ENCODE data around the gene CLCN7.

The CLCN7 gene

DNA sequence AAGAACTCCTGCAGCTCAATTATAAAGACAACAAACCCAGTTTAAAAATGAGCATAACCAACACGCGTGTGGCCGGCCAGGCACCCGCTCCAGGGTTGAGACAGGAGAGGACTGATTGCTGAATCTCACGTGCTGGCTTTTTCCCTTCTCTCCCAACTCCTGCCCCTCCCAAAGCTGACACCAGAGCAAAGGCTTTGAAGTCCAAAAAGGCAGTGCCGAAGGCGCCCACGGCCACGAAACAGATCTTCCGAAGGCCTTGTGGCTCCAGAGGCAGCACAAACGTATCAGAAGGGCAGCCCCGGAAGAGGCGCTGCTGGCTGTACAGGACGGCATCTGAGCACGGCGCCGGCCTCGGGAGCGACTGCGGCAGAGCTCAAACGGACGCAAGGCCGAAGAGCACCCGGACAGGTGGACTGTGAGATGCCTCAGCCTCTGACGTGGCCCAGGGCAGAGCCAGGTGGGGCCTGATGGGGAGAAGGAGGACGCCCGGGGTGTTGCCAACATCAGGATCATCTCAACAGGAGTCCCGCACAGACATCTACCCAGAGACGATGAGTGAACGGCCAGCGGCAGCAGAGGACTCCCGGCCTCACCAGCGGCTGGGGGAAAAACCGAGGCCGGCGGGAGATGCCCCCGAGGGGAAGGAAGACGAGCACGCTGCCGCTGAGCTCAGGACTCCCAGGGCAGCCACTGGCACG, 10.5 kb downstream of the CLCN7 start:
- DNase-seq (ENCODE audit: low read depth), result no peak

DNA sequence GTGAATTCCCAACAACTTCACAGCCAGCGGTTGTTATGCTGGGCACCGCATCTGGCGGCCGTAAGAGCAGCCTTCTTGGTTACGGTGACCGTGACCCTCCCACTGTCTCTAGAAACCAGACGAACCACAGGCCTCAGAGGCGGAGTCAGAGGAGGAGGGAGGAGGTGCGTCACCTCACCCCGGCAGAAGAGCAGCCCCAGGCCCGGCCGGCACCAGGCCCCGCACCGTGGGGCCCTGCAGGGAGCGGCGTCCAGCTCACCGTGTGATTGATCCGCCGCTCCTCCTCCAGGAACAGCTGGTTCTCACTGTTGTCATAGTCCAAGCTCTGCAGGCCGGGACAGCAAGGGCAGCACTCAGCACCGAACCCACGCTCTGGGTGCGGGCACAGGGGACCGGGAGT, 13.7 kb downstream of the CLCN7 start:
- DNase-seq (ENCODE audit: low read depth), result no peak

DNA sequence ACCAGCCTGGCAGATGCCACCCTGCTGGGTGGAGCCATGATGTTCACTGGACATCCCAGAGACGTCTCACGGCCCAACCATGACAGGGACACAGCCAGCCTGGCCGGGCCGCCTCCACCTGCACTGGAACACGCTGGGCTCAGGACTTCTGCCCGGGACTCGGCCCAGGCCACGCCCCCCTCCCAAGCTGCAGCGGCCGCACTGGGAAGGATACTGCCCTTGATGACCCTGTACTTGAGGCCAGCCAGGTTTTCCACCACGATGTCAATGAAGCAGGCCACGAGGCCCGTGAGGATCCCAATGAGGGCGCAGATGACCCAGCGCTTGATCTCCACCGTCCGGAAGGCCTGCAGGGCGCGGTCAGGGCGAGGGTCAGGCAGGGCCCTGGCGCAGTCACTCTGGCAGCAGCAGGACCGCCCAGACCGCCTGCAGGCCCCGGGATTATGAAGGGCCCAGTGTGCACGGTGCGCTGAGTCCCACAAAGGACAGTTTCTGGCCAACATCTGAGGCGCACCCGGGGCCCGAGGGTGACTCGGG, 14.2 kb downstream of the CLCN7 start:
- DNase-seq (ENCODE audit: low read depth), result no peak

DNA sequence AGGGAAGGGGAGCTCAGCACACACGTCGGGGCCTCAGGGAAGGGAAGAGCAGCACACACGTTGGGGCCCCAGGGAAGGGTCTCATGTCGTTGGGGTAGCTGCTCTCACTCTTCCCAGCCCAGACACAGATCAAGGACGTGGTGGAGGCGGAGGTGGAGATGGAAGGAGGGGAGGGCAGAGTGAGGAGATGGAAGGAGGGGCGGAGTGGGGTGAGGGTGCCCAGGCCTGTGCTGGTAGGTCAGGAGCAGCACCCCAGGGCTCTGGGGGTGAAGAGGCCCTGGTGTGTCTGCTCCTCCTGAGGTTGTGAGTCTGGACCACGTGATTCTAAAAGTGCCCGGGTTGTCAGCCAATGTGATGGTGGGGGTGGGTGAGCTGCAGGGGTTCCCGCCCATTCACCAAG, 14.9 kb downstream of the CLCN7 start:
- DNase-seq (ENCODE audit: low read depth), result no peak

DNA sequence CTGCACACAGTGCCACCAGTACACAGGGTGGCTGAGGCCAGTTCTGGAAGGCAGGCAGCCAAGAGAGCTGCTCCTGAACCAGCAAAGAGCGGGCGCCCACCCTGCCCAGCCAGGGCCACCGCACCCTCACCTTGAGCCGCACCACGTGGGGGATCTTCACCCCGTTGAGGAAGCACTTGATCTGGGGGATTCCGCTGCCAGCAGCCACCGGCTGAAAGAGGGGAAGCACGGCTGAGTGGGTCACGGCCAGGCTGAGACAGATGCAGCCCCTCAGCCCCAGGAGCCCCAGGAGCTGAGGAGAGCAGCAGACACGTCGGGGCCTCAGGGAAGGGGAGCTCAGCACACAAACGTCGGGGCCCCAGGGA, 15.9 kb downstream of the CLCN7 start:
- DNase-seq (ENCODE audit: low read depth), result no peak

DNA sequence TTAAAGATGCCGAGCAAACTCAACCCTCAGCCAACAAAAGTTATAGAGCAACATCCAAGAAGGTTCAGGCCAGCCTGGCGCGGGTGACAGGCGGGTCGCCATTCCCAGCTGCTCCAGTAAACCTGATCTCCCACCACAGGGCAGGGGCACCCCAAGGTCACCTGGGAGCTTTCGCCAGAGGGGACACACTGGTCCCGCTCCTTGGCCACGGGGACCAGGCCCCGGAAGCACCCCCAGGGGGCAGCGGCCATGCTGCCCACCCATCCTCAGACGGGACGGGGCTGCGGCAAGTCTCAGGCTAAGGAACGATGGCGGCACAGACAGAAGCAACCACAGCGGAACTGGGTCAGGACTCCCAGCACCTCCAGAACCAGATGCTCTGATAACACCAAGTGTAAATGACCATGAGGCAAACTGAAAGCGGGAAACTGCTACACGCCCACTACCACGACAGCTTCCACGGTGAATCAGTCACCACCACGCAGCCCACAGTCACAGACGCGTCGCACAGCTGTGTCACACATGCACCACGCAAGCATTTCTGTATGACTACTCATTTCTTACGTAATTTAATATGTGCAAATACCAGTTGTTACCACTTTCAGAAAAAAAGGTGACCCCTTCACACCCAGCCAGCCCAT, 16.4 kb downstream of the CLCN7 start:
- no peak for DNase-seq (ENCODE audit: low read depth)

DNA sequence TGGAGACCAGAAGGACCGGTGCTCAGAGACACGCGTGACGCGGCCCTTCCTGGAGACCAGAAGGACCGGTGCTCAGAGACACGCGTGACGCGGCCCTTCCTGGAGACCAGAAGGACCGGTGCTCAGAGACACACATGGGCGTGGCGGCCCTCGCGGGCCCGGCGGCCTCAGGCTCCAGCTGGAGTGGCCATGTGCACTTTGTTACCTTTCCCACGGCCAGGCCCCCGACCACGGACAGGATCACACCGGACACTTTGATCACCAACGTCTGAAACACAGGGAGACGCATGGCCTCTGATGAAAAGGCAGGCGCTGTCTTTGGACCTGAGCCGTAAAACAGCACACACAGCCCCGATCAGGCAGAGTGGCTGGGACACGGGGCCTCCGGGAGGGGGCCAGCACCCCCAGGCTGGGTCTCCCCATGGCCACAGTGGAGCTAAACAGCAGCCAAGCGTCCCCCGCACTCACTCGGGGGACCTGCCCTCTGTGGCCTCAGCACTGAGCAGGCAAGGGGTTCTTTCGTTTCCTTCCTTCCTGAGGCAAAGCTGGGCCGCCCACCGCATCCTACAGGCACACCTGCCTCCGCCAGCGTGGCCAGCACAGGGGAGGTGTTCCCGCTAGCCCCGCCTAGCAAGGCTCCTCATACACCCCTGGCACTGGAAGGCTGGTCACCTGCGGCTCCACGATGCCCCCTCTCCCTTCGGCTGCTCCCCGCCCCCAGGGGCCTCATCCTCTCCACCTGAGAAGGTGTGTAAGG, 17.2 kb downstream of the CLCN7 start:
- DNase-seq (ENCODE audit: low read depth), result no peak

DNA sequence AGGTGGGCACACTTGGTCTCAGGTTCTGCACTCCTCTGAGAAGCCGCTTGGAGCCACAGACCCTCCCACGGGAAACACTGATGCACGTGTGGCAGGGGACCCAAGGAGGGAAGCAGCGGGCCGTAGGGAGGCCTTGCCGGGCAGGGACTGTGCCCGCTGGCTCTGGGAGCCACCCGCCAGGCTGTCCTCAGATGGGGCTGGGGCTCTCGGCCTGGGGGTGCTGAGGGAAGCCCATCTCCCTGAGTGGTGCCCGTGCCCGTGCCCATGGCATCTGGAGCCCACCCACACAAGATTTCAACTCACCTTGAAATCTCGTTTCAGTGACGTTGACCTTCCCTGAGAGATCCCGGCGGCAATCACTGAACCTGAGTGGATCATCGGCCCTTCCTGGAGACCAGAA, 17.9 kb downstream of the CLCN7 start:
- no peak for DNase-seq (ENCODE audit: low read depth)

DNA sequence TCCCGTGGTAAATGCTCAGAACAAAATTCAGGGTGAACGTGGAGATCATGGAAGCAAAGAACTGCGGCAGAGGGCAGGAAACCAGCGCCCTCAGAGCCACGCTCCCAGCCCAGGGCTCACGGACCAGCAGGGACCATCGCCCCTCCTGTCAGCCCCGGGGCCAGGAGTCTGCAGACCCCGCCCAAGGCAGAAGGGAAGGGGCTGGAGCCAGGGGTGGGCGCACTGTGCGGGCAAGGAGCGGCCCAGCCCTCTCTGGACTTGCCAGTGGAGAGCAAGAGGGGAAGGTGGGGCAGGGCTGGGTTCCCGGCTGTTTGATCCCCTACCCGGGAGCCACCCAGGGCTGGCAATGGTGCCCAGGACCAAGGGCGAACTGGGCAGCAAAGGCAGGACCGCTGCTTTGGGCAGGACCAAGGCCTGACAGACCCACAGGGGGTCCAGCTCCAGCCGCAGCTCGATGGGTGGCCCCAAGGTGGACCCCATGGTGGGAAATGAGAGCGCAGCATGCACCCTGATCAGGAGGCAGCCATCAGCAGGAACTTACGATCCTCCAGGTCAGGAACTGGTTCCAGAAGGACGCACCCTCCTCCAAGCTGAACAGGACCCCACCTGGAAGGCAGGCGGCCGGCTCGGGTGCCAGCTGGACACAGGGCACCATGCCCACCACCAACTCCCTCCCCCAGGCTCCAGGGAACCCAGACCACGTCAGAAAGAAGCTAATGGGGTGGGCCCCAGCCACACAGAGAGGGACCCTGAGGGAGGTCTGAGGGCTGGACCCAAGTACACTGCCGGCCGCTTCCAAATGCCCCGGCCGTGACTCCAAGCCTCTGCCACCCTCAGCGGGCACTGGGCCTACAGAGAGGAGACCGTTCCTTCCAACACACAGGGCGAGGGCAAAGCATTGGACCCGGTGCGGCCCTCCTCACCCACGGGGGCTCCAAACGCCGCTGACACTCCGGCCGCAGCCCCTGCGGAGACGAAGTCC, 19.3 kb downstream of the CLCN7 start:
- no peak for DNase-seq (ENCODE audit: low read depth)

DNA sequence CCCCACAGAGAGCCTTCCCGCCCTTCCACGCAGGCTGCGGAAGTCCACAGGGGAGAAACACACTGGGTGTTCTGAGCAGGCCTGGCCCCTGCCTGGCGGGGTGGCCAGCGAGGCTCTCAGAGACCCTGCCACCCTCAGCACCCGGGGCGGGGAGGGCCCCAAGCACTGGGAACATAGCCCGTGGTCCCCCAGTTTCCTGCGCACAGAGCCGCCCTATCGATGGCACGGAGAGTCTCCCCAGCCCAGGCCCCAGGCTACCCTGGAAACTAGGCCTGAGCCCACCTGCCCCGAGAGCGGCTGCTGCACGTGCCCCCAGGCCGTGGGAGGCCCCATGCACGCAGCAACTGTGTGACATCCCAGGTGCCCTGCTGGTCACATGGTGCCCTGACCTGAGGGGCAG, 20.3 kb downstream of the CLCN7 start:
- DNase-seq (ENCODE audit: low read depth), result no peak

DNA sequence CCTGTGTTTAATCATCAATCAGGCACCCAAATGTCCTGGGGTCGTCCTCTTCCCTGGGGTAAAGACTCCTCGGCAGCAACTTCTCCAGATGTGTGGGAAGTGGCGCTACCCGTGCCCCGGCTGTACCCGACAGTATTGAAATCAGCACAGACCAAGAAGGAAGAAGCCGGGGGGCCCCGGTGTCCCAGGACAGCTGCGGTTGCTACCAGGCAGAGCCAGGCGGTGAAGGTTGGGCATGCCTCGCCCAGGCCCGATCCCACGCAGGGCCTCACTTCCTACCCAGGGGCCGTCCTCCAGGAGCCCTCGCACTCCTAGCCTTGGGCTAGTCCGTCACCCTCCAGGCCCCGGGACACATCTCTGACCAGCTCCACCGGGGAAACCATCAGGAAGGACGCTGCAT, 21.5 kb downstream of the CLCN7 start:
- no peak for DNase-seq (ENCODE audit: low read depth)

DNA sequence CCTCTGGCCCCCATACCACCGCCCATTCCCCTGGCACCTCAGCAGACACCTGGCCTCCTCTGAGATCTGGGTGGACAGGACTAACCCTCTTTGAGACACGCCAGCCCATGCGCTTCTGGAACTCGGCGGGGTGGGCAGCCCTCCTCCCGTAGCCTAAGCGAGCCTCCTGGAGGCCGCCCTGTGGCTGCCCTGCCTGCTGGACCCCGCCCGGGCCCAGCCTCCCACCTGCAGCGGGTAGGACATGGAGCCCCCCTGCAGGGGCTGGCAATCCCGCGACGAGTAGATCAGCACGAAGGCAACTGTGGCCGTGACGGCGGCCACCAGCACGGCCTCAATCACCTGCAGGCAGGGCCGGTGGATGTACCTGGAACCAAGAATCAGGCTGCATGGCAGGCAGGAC, 22.3 kb downstream of the CLCN7 start:
- no peak for DNase-seq (ENCODE audit: low read depth)

DNA sequence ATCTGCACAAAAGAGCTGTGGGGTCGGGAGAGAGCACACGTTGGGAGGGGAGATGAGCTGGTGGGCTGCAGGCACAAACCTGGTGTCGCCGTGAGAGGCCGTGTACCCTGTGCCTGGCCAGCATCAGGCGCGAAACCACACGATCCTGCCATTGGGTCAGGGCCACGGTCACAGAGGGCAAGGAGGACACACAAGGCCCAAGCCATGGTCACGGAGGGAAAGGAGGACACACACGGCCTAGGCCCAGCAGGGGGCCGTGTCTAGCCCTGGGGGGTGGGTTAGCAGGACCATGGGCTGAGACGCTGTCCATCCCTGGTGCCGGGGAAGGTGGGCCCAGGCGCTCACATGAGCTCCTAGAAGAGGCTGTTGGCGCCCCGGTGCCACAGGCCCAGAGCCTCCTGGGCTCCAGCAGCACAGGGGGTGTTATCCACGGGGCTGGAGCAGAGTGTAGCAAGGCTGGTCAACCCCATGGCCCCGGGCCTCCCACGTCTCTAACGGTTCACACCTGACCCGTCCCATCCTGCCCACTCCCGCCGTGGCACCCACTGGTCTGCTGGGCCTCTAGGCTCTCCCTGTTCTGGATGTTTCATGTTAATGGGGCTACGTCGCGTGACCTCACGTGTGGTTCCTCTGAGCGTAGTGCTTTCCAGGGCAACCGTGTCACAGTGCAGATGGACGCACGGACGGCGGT, 23.0 kb downstream of the CLCN7 start:
- no peak for DNase-seq (ENCODE audit: low read depth)

DNA sequence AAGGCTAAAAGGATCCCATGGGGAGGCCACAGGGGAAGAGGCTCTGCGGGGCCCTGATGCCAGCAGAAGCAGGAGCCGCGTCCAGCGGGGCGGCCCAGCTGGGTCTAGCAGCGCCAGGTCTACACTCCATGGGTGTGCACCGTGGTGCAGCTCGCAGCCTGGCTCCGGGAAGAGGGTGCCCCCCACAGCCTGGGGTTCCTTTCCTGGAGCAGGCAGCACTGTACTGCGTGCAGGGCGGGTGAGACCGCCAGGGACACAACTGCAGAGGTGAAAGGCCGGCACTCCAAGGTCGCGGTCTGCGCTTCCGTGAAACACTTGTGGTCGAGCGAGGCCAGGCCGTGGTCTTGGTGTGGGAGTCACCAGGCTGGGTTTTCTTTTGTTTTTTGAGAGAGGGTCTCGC, 24.0 kb downstream of the CLCN7 start:
- DNase-seq (ENCODE audit: low read depth), result no peak

DNA sequence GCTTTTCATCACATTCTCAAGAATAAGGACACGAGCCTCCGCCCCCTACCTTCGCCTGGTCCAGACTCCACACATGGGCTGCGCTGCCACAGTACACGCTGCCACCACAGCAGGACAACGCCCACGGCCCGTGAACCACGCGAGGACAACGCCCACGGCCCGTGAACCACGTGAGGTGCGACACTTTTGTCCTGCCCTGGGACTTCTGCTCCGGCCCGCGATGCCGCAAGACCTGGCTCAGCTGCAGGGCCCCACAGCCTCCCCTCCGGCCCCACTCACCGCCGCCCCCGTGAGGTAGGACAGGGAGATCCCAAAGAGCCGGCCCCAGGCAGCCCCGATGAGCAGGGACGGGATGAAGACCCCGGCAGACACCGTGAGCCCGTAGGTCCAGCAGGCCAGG, 24.6 kb downstream of the CLCN7 start:
- DNase-seq (ENCODE audit: low read depth), result no peak

DNA sequence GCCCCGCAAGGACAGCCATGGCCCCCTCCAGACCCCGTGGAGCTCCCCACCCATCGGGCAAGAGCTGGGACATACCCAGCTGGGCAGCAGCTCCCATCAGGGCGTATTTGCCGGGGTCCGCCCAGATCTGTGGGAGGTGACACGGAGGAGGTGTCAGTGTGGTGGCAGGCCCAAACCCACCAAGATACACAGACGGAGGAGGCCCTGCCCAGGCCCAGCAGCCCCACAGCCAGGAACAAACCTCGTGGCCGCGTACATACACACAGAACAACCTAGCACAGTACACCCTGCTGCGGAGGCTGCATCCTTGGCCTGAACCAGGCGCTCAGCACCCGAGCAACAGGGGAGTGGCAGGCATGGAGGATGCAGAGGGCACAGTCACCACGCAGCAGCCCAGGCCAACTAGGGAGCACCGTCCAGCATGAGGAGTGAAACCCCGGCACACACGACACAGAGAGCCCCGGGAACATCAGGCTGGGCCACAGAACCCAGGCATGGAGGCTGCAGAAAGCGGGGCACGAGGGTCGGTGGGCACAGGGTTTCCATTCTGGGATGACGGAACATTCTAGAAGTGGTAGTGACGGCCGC, 25.5 kb downstream of the CLCN7 start:
- DNase-seq (ENCODE audit: low read depth), result no peak

DNA sequence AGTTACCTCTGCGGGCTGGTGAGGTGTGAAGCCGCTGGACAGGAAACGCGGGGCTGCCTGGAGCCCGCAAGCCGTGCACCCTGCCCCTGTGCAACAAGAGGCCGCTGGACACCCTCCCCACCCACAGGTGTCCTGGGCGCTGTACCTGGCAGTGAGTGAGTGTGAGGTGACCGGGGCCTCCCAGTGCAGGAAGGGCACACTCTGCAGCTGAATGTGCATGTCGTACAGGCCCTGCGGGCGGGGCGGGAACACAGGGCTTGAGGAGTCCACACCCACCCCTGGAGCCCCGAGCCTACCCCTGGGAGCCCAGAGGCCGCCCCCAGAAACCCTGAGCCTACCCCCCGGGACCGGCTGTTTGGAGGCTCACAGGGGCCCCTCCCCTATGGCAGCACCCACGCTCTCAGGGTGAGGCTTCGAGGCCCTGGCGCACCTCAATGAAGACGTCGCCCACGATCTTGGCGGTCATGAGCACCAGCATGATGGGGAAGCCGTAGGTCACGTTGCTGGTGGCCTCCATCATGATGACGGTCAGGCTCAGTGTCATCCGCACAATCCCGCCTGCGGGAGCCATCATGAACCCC, 26.2 kb downstream of the CLCN7 start:
- DNase-seq (ENCODE audit: low read depth), result no peak

DNA sequence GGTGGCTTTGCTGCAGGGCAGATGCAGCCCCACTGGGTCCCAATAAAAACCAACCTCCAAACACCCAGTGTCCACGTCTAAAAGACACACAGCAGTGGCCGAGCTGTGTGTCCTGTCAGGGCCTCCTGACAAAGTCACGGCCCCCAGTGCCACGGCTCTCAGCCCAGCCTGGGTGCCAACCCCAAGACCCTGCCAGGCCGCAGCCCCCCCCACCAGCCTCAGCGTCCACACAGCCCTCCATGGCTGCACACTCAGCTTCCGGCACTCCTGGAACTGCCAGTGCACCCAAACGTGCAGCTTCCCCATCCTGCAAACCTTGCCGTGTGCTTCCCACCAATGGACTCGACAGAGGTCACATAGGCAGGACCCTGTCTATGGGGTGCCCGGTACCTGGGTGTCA, 26.9 kb downstream of the CLCN7 start:
- DNase-seq (ENCODE audit: low read depth), result no peak

DNA sequence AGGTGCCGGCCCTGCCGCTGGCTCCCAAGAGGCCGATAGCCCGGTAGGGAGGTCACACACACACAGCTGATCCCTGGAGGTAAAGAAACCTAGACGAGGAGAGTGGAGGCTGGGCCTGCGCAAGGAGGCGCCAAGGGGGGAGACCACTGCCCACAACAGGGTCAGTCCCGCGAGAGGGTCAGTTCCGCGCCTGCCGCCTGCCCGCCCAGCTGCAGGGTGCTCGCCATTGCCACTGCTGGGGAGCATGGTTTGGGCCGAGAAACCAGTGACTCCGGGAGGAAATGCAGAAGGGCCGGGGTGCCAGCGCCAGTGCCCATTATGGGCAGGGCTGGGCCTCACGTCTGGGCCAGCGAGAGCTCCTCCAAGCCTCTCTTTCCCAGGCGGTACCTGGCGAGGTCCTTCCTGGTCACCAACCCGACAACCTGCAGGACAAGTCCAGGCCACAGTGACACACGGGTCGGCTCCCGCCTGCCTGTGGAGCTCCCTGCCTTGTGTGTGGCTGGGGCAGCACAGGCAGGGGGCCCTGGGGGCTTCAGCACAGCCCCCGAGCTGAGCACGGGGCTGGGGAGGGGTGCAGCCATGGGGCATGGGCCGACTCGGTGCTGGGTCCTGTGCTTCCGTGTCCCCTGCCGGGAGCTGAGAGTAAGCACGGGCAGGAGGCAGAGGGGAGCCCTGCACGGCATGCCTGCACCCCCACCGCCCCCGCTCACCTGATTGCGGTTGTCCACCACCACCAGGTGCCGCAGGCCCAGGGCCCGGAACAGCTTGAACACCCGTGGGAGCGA, 28.3 kb downstream of the CLCN7 start:
- DNase-seq (ENCODE audit: low read depth), result no peak

All from stimulated activated CD8-positive, alpha-beta memory T cell treated with anti-CD3 and anti-CD28 coated beads, Interleukin-15, amount 100 ng/mL, for 24 hours (primary cell).